ENCODE results near the gene C1orf35.

The C1orf35 gene

GRCh38 chr1:228094432-228095016, 8.6 kb downstream of the C1orf35 start:
- no peak for DNase-seq (ENCODE audit: low spot score)

GRCh38 chr1:228093050-228093906, 9.8 kb downstream of the C1orf35 start:
- DNase-seq (ENCODE audit: low spot score) = no peak

- DNase-seq (ENCODE audit: low spot score) = no peak
These were observed 10.6 kb downstream of the C1orf35 start for GRCh38 chr1:228092342-228093049.

- DNase-seq (ENCODE audit: low spot score) = no peak
These were observed 12.0 kb downstream of the C1orf35 start for GRCh38 chr1:228091084-228091483.

- DNase-seq (ENCODE audit: low spot score) = peak; percentile 51
These were observed 12.5 kb downstream of the C1orf35 start for GRCh38 chr1:228090613-228091081.

GRCh38 chr1:228089519-228090380, 13.4 kb downstream of the C1orf35 start:
- no peak for DNase-seq (ENCODE audit: low spot score)

GRCh38 chr1:228088586-228089498, 14.3 kb downstream of the C1orf35 start:
- DNase-seq (ENCODE audit: low spot score) = no peak

- no peak for DNase-seq (ENCODE audit: low spot score)
These were observed 15.3 kb downstream of the C1orf35 start for GRCh38 chr1:228087771-228088251.

- DNase-seq (ENCODE audit: low spot score) = no peak
These were observed 17.7 kb downstream of the C1orf35 start for GRCh38 chr1:228085287-228085951.

- no peak for DNase-seq (ENCODE audit: low spot score)
These were observed 18.3 kb downstream of the C1orf35 start for GRCh38 chr1:228084797-228085196.

GRCh38 chr1:228084325-228084724, 18.8 kb downstream of the C1orf35 start:
- peak; percentile 49 for DNase-seq (ENCODE audit: low spot score)

- peak; percentile 56 for DNase-seq (ENCODE audit: low spot score)
These were observed 19.2 kb downstream of the C1orf35 start for GRCh38 chr1:228083871-228084278.

- no peak for DNase-seq (ENCODE audit: low spot score)
These were observed 19.9 kb downstream of the C1orf35 start for GRCh38 chr1:228082918-228083870.

- DNase-seq (ENCODE audit: low spot score) = peak; percentile 95
These were observed 20.8 kb downstream of the C1orf35 start, which contains the start of gene ARF1 for GRCh38 chr1:228082214-228082917. ARF1 (plus strand) TSS chr1:228082708; CDS start chr1:228097115, 14,407 bp downstream.

GRCh38 chr1:228081578-228082213, 21.4 kb downstream of the C1orf35 start:
- no peak for DNase-seq (ENCODE audit: low spot score)

GRCh38 chr1:228081144-228081543, 22.0 kb downstream of the C1orf35 start:
- DNase-seq (ENCODE audit: low spot score) = no peak

- no peak for DNase-seq (ENCODE audit: low spot score)
These were observed 23.4 kb downstream of the C1orf35 start for GRCh38 chr1:228079601-228080263.
